HG02943 (cell line): ENCODE results near the gene DHRSX.
"Not testable (repeated sequence)": the region's sequence is repeated elsewhere in the genome, so short reads cannot be mapped to it uniquely, and the experiment has no call there.

Source experiments
- ATAC-seq: cut with Tn5 transposase; IDR thresholded peaks from one replicate; pipeline ENCODE4 v1.9.1; 2021; ENCODE audit warnings: mild to moderate bottlenecking, low read depth, moderate library complexity; ENCODE audit not compliant: unreplicated experiment

The DHRSX gene

GRCh38 chrX:2460821-2461710, 39.7 kb downstream of the DHRSX start:
- ATAC-seq: not testable (repeated sequence)

GRCh38 chrX:2460048-2460447, 40.7 kb downstream of the DHRSX start:
- not testable (repeated sequence) for ATAC-seq

- ATAC-seq: no peak
These were observed 42.5 kb downstream of the DHRSX start for GRCh38 chrX:2458309-2458708.

- ATAC-seq: no peak
These were observed 43.3 kb downstream of the DHRSX start for GRCh38 chrX:2457289-2458133.

- not testable (repeated sequence) for ATAC-seq
These were observed 44.7 kb downstream of the DHRSX start for GRCh38 chrX:2456091-2456490.

- ATAC-seq: not testable (repeated sequence)
These were observed 46.2 kb downstream of the DHRSX start for GRCh38 chrX:2454620-2455019.

- ATAC-seq: no peak
These were observed 48.0 kb downstream of the DHRSX start for GRCh38 chrX:2452799-2453198.

GRCh38 chrX:2452317-2452784, 48.4 kb downstream of the DHRSX start:
- no peak for ATAC-seq

GRCh38 chrX:2451501-2452316, 49.1 kb downstream of the DHRSX start:
- no peak for ATAC-seq

GRCh38 chrX:2450681-2451080, 50.1 kb downstream of the DHRSX start:
- ATAC-seq: no peak

- no peak for ATAC-seq
These were observed 51.5 kb downstream of the DHRSX start for GRCh38 chrX:2449135-2449886.

- ATAC-seq: no peak
These were observed 53.3 kb downstream of the DHRSX start for GRCh38 chrX:2447484-2447883.

GRCh38 chrX:2446815-2447214, 54.0 kb downstream of the DHRSX start:
- no peak for ATAC-seq

GRCh38 chrX:2445662-2446623, 54.8 kb downstream of the DHRSX start:
- no peak for ATAC-seq

- ATAC-seq: no peak
These were observed 58.1 kb downstream of the DHRSX start for GRCh38 chrX:2442694-2443093.

GRCh38 chrX:2441466-2441865, 59.3 kb downstream of the DHRSX start:
- ATAC-seq: no peak

- ATAC-seq: no peak
These were observed 61.2 kb downstream of the DHRSX start for GRCh38 chrX:2439613-2440012.

GRCh38 chrX:2435465-2435864, 65.3 kb downstream of the DHRSX start:
- no peak for ATAC-seq
